H1 (cell line): ENCODE measurements around the gene RILPL2. TPM values are rescaled to one million over a fixed set of nuclear protein-coding genes. Genes with fewer than 3 reads are reported as not detected.

Experiments
- SIX5 ChIP-seq: IDR thresholded peaks from 2 replicates; pipeline ENCODE4 v1.6.1; 2011; ENCODE audit warnings: mild to moderate bottlenecking, low read depth, low read length
- SUZ12 ChIP-seq: fragments of 200-600 bp; sonication (generic); IDR thresholded peaks from 2 replicates; pipeline ENCODE4 v1.6.1; 2012; ENCODE audit warnings: mild to moderate bottlenecking, inconsistent platforms, low read length, moderate library complexity, mixed read lengths
- polyA plus RNA-seq, 7 experiments: library from polyadenylated mRNA; depleted of rRNA in 3 of 7; stranded (reverse) in 5 of 7; unstranded in 2 of 7; fragments of >200 nt in 5 of 7; fragments of 200-250 nt in 2 of 7; gene quantifications; 1 replicate in 5 of 7; 2 replicates in 1 of 7; 4 replicates in 1 of 7; pipeline versions ENCODE4 v1.2.1 to v1.2.3, GENCODE V29; 2011 to 2013; ENCODE audit warnings: missing spikeins in 2 of 7, mixed read lengths in 2 of 7
- total RNA-seq: library from RNA; stranded (reverse); fragmentation: NEBNext Ultra II Directional; extraction: Animal tissue kit (Norgen Biotek cat#: 25700); gene quantifications from 2 replicates; pipeline ENCODE4 v1.2.1, GENCODE V29; 2021
- TF ChIP-seq, protein P1 (sequence below): fragments of 300-600 bp; sonication (generic); IDR thresholded peaks from 2 replicates; pipeline ENCODE4 v1.7.1; 2012; ENCODE audit warnings: low read length, moderate library complexity, mild to moderate bottlenecking, inconsistent platforms; ENCODE audit not compliant: insufficient replicate concordance

The RILPL2 gene
- total and polyA plus RNA-seq, 2 of the 8 experiments (the other 6 are each of a cell fraction or from before 2014, with no cell fraction given) = 0.77 to 1.4 TPM

GRCh38 chr12:123457980-123458779, 21.7 kb upstream of the RILPL2 start, which contains the start of gene SNRNP35 (continued):
- TF ChIP-seq, protein P1, sequence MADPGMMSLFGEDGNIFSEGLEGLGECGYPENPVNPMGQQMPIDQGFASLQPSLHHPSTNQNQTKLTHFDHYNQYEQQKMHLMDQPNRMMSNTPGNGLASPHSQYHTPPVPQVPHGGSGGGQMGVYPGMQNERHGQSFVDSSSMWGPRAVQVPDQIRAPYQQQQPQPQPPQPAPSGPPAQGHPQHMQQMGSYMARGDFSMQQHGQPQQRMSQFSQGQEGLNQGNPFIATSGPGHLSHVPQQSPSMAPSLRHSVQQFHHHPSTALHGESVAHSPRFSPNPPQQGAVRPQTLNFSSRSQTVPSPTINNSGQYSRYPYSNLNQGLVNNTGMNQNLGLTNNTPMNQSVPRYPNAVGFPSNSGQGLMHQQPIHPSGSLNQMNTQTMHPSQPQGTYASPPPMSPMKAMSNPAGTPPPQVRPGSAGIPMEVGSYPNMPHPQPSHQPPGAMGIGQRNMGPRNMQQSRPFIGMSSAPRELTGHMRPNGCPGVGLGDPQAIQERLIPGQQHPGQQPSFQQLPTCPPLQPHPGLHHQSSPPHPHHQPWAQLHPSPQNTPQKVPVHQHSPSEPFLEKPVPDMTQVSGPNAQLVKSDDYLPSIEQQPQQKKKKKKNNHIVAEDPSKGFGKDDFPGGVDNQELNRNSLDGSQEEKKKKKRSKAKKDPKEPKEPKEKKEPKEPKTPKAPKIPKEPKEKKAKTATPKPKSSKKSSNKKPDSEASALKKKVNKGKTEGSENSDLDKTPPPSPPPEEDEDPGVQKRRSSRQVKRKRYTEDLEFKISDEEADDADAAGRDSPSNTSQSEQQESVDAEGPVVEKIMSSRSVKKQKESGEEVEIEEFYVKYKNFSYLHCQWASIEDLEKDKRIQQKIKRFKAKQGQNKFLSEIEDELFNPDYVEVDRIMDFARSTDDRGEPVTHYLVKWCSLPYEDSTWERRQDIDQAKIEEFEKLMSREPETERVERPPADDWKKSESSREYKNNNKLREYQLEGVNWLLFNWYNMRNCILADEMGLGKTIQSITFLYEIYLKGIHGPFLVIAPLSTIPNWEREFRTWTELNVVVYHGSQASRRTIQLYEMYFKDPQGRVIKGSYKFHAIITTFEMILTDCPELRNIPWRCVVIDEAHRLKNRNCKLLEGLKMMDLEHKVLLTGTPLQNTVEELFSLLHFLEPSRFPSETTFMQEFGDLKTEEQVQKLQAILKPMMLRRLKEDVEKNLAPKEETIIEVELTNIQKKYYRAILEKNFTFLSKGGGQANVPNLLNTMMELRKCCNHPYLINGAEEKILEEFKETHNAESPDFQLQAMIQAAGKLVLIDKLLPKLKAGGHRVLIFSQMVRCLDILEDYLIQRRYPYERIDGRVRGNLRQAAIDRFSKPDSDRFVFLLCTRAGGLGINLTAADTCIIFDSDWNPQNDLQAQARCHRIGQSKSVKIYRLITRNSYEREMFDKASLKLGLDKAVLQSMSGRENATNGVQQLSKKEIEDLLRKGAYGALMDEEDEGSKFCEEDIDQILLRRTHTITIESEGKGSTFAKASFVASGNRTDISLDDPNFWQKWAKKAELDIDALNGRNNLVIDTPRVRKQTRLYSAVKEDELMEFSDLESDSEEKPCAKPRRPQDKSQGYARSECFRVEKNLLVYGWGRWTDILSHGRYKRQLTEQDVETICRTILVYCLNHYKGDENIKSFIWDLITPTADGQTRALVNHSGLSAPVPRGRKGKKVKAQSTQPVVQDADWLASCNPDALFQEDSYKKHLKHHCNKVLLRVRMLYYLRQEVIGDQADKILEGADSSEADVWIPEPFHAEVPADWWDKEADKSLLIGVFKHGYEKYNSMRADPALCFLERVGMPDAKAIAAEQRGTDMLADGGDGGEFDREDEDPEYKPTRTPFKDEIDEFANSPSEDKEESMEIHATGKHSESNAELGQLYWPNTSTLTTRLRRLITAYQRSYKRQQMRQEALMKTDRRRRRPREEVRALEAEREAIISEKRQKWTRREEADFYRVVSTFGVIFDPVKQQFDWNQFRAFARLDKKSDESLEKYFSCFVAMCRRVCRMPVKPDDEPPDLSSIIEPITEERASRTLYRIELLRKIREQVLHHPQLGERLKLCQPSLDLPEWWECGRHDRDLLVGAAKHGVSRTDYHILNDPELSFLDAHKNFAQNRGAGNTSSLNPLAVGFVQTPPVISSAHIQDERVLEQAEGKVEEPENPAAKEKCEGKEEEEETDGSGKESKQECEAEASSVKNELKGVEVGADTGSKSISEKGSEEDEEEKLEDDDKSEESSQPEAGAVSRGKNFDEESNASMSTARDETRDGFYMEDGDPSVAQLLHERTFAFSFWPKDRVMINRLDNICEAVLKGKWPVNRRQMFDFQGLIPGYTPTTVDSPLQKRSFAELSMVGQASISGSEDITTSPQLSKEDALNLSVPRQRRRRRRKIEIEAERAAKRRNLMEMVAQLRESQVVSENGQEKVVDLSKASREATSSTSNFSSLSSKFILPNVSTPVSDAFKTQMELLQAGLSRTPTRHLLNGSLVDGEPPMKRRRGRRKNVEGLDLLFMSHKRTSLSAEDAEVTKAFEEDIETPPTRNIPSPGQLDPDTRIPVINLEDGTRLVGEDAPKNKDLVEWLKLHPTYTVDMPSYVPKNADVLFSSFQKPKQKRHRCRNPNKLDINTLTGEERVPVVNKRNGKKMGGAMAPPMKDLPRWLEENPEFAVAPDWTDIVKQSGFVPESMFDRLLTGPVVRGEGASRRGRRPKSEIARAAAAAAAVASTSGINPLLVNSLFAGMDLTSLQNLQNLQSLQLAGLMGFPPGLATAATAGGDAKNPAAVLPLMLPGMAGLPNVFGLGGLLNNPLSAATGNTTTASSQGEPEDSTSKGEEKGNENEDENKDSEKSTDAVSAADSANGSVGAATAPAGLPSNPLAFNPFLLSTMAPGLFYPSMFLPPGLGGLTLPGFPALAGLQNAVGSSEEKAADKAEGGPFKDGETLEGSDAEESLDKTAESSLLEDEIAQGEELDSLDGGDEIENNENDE = no peak
- no peak for TF ChIP-seq SUZ12
- no peak for TF ChIP-seq SIX5
- TF ChIP-seq, all 59 proteins: peak for 18
